ENCODE data around the gene NOTCH4.

Gene NOTCH4

GRCh38 chr6:32181148-32181702, 42.6 kb downstream of the NOTCH4 start:
- DNase-seq (ENCODE audit: low spot score) = no peak

GRCh38 chr6:32179766-32180405, 44.0 kb downstream of the NOTCH4 start:
- DNase-seq (ENCODE audit: low spot score) = no peak

GRCh38 chr6:32178547-32179440, 45.1 kb downstream of the NOTCH4 start:
- DNase-seq (ENCODE audit: low spot score) = no peak

- peak; percentile 86 for DNase-seq (ENCODE audit: low spot score)
Observed at GRCh38 chr6:32177788-32178546, 45.9 kb downstream of the NOTCH4 start, which contains the start of gene RNF5. Gene RNF5, plus strand, starts transcription at chr6:32178405. Its CDS starts 107 bp downstream, at chr6:32178512.

- no peak for DNase-seq (ENCODE audit: low spot score)
Observed at GRCh38 chr6:32177183-32177787, 46.6 kb downstream of the NOTCH4 start.

- no peak for DNase-seq (ENCODE audit: low spot score)
Observed at GRCh38 chr6:32176476-32177182, 47.2 kb downstream of the NOTCH4 start.

GRCh38 chr6:32175711-32176475, 48.0 kb downstream of the NOTCH4 start, which contains the start of gene AGPAT1:
Gene AGPAT1, minus strand, starts transcription at chr6:32176084. Its CDS starts 4,588 bp downstream, at chr6:32171496.
- DNase-seq (ENCODE audit: low spot score) = peak; percentile 86

- DNase-seq (ENCODE audit: low spot score) = no peak
Observed at GRCh38 chr6:32175322-32175710, 48.6 kb downstream of the NOTCH4 start.

GRCh38 chr6:32174416-32174815, 49.5 kb downstream of the NOTCH4 start:
- DNase-seq (ENCODE audit: low spot score) = no peak

GRCh38 chr6:32173051-32173727, 50.7 kb downstream of the NOTCH4 start:
- no peak for DNase-seq (ENCODE audit: low spot score)

GRCh38 chr6:32171234-32171633, 52.6 kb downstream of the NOTCH4 start:
- no peak for DNase-seq (ENCODE audit: low spot score)

GRCh38 chr6:32170294-32170693, 53.6 kb downstream of the NOTCH4 start:
- no peak for DNase-seq (ENCODE audit: low spot score)

GRCh38 chr6:32168807-32169591, 54.9 kb downstream of the NOTCH4 start:
- no peak for DNase-seq (ENCODE audit: low spot score)

- DNase-seq (ENCODE audit: low spot score) = no peak
Observed at GRCh38 chr6:32168350-32168749, 55.5 kb downstream of the NOTCH4 start.

GRCh38 chr6:32167761-32168262, 56.1 kb downstream of the NOTCH4 start:
- no peak for DNase-seq (ENCODE audit: low spot score)

GRCh38 chr6:32167154-32167760, 56.6 kb downstream of the NOTCH4 start:
- DNase-seq (ENCODE audit: low spot score) = no peak

GRCh38 chr6:32166411-32167061, 57.3 kb downstream of the NOTCH4 start:
- DNase-seq (ENCODE audit: low spot score) = no peak

- no peak for DNase-seq (ENCODE audit: low spot score)
Observed at GRCh38 chr6:32164295-32164694, 59.6 kb downstream of the NOTCH4 start, which contains the start of gene EGFL8. Gene EGFL8, plus strand, starts transcription at chr6:32164595. Its CDS starts 1,571 bp downstream, at chr6:32166166.
